ENCODE results near the gene STRIP2.

STRIP2 gene

GRCh38 chr7:129497156-129497555, 62.9 kb downstream of the STRIP2 start:
- no peak for DNase-seq

GRCh38 chr7:129498021-129498420, 63.8 kb downstream of the STRIP2 start:
- no peak for DNase-seq

GRCh38 chr7:129499999-129500398, 65.8 kb downstream of the STRIP2 start:
- DNase-seq = no peak

GRCh38 chr7:129501760-129502707, 67.8 kb downstream of the STRIP2 start, which contains the start of gene SMKR1:
Gene SMKR1 (plus strand): TSS chr7:129502531. CDS start chr7:129502825, 294 bp downstream.
- peak; percentile 73 for DNase-seq

- DNase-seq = no peak
Observed at GRCh38 chr7:129502708-129503685, 68.8 kb downstream of the STRIP2 start.

- DNase-seq = no peak
Observed at GRCh38 chr7:129503725-129504124, 69.5 kb downstream of the STRIP2 start.

- no peak for DNase-seq
Observed at GRCh38 chr7:129512192-129512591, 78.0 kb downstream of the STRIP2 start.

- no peak for DNase-seq
Observed at GRCh38 chr7:129513546-129513945, 79.3 kb downstream of the STRIP2 start.

GRCh38 chr7:129514683-129515082, 80.5 kb downstream of the STRIP2 start:
- DNase-seq = peak; percentile 61

GRCh38 chr7:129515381-129515780, 81.1 kb downstream of the STRIP2 start:
- DNase-seq = no peak

- DNase-seq = peak; percentile 18
Observed at GRCh38 chr7:129517931-129518330, 83.7 kb downstream of the STRIP2 start.

- no peak for DNase-seq
Observed at GRCh38 chr7:129519464-129519863, 85.2 kb downstream of the STRIP2 start.

GRCh38 chr7:129522088-129522970, 88.1 kb downstream of the STRIP2 start:
- no peak for DNase-seq

GRCh38 chr7:129522971-129523340, 88.7 kb downstream of the STRIP2 start:
- no peak for DNase-seq

- no peak for DNase-seq
Observed at GRCh38 chr7:129523924-129524323, 89.7 kb downstream of the STRIP2 start.

GRCh38 chr7:129524405-129524804, 90.2 kb downstream of the STRIP2 start:
- peak; percentile 78 for DNase-seq

GRCh38 chr7:129525225-129525862, 91.1 kb downstream of the STRIP2 start:
- DNase-seq = no peak

- DNase-seq = no peak
Observed at GRCh38 chr7:129529643-129530042, 95.4 kb downstream of the STRIP2 start.

- peak; percentile 70 for DNase-seq
Observed at GRCh38 chr7:129530795-129531391, 96.7 kb downstream of the STRIP2 start.

GRCh38 chr7:129531721-129532120, 97.5 kb downstream of the STRIP2 start:
- no peak for DNase-seq

GRCh38 chr7:129532375-129532774, 98.1 kb downstream of the STRIP2 start:
- DNase-seq = no peak

All from EL (cell line).